GM03348 (cell line): ENCODE results near the gene CCDC85C.

Experiments
- DNase-seq: peaks from one replicate; pipeline ENCODE4 v3.0.0; 2012; ENCODE audit warnings: low spot score

Gene CCDC85C

DNA sequence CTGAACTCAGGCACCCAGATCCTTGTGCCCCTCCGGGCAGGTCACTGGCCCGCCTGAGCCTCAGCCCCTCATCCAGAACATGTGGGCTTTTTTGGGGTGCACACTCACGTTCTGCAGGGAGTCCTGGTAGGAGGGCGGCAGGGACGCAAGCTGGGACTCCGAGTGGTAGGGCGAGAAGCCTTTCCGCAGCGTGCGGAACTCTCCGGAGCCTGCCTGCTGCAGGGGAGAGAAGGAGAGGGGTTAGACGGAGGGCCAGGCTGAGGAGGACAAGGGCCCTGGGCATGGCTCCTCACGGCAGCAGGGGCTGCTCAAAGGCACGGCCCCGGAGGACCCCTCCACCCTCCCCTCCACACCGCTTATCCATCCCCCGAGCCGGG is 82.0 kb downstream of the CCDC85C start:
- DNase-seq: no peak

DNA sequence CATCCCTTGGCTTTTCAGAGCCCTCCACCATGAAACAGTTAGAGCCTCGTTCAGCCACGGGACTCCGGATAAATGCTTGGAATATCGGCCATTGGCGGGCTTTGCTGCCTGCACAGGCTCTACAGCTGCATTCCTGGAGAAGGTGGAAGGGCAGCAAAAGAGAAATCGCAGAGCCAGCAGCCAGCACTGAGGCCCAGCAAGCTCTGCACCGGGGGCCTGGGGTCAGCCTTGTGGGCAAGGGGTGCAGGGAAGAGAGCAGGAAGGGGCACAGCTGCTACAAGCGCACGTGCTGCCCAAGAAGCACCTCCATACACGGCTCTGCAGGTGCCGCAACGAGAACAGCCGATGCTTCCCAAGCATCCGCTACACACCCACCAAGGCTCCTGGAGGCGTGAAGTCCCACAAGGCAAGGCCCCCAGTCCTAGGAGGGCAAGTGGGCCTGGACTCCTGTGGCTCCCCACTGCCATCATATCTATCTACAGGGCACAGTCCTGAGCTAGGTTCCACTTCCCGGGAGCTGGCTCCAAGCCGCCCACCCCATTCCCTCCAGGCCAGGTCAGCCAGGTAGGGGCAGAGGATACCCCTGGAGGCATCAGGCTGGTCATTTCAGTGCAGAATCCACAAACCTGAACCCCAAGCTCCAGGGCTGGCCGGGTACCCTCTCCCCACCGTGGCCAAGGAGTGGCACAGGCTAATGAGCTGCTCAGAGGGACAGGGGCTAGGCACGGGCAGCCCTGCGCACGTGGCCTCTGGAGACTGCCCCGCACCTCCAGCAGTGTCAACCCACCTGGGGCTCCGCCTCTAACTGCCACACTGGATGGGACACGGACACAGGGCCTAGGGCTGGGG is 82.6 kb downstream of the CCDC85C start:
- DNase-seq: no peak

DNA sequence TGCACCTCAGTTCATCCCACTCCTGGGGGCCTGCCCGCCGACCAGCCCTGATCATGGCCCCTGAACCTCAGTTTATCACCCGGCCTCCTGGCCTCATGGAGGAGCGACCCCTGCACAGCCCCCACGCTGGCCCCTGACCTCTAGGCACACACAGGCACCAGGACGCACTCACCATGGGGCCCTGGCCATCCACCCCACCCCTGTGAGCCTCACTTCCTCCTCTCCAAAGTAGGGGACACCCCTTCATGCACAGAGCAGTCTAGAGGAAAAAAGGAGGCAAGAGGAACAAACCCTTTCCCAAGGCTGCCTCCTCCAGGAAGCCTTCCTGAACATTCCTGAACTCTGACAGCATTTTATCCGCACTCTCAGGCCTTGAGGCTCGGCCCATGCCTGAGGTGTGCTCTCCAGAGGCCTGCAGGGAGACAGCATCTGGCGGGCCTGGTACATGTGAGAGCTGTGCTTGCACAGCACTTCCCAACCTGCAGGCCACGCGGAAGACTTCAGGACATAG is 83.4 kb downstream of the CCDC85C start:
- DNase-seq: no peak

DNA sequence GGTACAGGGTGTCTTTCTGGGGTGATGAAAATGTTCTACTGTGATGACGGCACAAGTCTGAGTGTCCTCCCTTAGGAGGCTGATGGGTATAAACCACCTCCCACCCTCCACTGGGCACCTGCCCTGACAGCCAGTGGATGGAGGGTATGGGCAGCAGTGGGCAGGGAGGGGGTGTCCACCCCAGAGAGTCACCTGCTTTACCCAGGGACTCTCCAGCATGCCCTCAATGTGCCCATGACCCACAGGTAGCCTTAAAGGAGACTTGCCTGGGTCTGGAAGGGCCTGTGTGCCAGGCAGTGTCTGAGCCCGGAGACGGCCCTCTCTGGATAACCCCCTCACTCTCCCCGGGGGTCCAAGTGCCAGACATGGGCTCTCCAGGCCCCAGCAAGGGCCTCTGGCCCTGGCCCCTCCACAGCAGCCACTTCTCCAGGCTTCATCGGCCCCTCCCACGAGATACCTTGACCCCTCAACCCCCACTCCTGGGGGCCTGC is 84.0 kb downstream of the CCDC85C start:
- DNase-seq: no peak

DNA sequence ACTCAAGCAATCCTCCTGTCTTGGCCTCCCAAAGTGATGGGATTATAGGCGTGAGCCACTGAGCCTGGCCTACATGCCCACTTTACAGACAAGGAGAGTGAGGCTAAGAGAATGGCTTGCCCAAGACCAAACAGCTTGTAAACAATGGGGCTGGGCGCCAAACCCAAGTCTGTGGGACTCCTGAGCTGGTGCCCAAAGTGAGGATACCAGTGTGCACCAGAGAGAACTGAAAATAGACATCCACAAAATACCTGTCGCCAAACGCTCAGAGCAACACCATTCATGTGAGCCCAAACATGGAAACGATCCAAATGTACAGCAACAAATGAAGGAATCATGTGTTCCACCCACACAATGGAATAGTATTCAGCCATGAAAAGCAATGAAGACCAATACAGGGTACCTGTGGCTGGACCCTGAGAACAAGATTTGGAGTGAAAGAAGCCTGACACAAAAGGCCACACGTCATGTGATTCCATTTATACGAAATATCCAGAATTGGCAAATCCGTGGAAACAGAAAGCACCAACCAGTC is 84.6 kb downstream of the CCDC85C start:
- DNase-seq: no peak

DNA sequence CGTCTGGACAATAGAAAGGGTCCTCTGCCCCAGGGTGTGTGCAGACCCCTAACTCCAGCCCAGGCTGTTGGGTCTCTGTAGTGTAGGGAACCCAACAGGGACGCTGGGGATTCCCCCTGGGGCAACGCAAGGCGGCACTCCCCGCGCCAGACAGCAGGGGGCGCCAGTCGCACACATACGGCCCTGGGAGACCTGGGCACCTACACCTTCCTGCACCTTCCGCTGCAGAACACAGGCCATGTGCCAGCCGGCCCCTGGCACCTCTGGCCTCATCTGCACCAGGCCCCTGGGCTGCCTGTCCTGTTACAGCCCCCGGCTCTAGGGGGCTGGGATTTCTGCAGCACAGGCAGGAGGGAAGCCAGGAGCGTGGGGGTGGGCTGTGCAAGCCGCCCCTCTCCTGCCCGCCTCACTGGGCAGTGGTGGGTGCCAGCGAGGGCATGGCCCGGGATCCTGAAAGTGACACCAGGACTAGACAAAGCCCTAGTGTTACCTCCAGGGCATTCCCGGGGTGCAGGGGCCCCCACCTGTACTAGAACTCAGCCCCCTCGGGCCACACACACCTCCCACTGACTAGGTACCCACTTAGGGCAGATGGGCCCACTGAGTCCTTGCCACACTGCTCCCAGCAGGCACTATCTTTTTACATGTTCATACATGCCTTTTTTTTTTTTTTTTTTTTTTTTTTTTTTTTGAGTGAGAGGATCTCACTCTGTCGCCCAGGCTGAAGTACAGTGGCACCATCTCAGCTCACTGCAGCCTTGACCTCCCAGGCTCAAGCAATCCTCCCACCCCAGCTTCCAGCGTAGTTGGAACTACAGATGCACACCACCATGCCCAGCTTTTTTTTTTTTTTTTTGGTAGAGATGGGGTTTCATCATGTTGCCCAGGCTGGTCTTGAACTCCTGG is 85.3 kb downstream of the CCDC85C start:
- DNase-seq: peak; percentile 90

DNA sequence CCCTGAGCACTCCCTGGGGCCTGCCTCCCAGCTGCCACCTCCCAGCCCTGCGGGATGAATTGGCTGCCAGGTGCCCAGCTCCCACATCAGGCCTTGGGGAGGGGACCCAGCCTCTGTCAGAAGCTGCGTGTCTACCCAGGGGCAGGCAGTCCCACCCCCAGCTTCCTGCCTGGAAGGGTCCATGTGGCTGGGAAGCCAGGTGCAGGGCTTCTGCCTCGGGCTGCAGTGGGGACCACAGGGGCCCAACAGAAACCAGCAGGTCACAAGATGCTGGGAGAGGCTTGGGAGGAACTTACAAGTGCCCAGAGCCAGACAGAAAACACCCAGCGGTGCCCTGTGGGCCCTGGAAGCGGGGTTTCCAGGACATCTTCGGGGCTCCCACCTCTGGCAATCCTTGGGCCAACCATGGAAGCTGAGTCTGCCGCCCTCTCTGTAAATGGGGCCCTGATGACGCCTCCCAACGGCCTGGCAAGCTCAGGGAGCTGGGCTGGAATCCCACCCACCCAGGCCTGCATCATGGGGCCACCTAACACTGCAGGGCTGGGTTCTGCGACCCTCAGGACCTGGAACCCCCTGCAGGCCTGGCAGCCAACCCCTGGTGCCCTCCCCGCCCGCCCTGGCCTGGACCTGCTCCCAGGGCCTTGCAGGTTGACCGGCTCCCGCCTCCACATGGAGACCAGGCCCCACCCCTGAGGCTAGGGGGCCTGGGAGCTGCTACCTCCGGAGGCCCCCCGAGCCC is 86.2 kb downstream of the CCDC85C start:
- no peak for DNase-seq

DNA sequence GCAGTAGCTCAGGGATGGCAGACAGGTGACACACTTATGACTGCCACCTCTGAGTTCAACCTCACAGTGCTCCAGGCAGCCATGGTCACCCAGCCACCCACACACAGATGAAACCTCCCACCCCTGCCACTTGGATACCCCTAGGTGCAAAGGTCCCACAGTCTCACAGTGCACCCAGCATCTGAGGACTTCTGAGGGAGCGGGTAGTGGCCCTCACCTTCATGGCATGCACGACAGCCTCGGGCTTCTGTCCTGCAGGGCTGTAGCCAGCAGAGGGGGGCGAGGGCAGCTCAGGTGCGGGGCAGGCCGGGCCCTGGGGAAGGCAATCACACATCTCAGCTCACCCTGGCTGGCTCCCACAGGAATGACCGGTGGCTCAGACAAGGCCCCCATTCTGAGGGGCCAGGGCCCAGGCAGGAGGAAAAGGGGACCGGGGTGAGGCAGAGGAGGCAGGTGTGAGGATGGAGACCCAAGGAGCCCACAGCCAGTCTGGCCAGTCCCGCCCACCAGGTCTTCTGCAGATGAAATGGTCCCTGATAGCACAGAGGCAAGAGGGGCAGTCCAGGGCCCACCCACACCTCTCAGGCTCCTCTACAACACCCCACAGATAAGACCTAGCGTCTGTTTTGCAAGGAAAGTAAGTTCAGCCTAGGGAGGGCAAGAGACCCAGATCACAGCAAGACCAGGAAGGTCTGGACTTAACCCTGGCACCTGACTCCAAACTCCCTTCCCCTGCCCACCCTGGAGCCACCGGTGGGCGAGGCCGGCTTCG is 87.0 kb downstream of the CCDC85C start:
- DNase-seq: no peak

DNA sequence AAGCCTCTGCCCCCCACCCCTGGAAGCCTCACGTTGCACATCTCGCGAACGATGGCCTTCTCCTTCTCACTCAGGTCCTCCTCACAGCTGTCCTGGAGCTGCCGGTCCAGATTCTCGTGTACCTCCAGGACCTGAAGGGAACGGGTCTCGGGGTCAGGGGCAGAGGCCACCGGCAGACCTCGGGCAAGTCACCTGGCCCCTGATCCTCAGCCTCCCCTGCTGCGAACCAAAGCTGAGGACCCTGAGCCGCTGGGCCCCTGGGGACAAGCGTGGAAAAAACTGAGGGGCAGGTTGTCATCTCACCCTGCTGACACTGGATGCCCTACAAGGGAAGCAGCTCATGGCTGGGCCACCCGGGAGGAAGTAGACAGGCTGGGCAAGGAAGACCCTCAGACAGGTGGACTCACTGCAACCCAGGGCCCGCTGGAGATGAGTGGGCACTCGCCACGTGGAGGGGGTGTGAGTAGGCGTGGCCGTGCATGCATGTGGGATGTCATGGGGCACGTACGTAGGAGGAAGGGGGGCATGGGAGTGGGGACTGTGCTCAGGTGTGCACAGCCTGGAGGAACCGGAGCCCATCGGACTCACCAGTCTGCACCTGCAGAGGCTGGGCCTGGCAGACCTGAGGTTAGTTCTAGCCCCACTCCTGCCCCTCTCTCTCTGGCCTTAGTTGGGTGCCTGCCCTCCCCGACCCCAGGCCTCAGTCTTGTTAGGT is 87.7 kb downstream of the CCDC85C start:
- no peak for DNase-seq

DNA sequence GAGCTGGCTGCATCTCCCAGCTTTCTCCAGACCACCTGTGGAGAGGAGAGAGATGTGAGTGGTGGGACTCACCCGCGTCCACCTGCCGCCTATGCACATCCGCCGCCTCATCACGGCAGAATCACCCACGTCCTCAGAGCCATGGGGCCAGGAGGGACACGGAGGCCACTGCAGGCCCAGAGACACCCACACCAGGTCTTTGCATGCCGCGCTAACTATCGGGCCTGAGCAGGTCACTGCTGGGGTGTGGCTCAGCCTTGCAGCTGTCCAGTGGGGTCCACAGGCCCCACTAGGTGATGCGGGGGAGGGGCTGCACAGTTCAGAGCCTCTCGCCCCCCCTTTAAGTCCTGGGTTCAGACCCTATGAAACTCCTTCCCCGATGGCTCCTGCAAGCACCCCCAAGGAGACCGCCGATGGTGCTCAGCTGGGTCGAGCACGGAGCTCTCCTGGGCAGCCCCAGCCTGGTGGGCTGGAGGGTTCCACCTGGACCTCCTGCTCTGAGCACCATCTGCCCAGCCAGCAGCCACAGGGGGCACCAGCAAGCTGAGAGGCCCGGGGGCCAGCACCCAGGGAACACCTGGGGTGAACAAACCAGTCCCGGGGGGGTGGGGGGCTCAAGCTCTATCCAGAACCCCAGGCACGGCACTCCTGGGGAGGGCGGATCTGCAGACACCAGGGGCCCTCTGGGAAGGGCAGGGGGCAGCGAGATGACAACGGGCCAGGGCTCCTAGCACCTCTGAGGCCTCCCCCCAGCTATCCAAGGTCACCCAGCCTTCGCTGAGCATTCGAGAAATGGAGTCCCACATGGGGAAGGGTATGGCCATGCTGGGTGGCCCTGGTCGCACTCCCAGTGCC is 88.5 kb downstream of the CCDC85C start:
- no peak for DNase-seq

DNA sequence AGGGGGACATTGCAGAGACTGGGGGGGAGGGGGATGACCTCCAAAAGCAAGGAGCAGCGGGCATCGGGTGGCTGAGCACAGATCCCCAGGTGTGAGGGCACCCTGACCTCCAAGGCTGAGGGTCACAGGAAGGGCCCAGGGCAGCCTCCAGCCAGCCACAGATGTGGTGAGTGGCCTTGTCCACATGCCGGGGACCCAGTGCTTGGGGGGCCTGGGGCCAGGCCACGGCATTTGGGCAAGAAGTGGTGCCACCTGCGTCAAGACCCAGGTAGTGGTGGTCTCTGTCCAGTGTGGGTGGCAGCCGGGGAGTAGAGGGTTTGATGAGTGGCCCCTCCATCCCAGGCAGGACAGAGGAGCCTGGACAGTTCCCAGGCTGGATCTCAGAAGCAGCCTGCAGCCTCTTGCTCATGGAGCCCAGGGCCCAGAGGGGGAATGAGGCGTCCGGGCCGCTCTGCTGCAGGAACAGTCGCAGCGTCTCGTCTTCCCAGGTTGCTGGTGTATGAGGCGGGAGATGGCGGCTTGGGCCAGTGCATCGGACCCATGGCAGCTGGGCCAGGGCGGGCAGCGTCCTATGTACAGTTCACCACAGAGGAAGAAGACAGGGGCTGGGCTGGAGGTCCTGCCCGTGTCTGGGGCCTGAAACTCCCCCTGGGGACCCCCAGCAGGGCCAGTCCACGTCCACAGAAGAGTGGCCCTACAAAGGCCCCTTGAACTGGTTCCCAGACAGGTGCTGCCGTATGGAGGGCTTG is 89.3 kb downstream of the CCDC85C start:
- DNase-seq: no peak

DNA sequence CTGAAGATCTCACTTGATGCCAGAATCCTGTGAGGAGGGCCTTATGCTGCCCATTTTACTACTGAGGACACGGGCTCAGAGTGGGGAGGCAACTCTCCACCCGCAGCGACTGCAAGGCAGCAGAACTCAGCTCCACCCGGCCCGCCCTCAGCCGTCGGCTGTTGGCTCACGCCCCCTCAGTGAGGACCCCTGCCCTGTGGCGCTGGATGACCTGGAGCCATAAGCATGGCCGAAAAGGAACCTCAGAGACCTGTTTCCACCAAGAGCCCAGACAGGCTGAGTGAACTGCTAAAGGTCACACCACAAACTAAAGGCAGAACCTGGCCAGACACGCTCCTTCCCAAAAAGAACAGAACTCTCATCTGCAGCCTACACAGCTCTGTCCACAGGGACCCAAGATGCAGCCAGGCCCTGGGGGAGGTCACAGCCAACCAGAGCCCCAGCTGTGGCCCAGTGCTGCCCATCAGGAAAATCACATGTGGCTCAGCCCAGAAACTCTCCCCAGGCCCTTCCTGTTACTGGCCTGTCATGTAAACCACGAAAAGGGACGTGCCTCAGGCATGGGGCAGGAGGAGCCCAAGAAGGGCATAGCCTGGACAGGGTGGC is 90.0 kb downstream of the CCDC85C start:
- DNase-seq: no peak

DNA sequence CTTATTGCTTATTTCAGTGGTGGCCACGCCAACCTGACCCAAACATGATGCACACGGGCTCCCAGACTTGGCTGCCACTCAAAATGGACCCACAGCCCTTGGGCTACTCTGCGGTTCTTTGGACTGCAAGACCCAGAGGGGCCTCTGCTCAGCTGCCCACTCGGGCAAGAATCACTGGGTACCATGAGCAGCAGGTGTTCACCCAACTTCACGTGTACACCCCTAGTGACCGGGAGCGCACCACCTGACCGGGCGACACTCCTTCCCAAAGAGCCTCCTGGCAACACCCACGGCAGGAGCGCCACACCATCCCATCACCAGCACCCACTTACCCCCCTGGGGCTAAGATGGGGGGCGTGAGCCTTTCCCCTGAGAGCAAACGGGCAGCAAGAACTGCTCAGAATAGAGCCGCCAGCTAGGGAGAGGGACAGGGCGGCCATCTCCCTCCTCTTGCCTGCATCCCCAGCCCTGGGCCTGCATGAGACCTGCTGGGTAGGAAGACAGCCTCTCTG is 90.8 kb downstream of the CCDC85C start:
- DNase-seq: no peak

DNA sequence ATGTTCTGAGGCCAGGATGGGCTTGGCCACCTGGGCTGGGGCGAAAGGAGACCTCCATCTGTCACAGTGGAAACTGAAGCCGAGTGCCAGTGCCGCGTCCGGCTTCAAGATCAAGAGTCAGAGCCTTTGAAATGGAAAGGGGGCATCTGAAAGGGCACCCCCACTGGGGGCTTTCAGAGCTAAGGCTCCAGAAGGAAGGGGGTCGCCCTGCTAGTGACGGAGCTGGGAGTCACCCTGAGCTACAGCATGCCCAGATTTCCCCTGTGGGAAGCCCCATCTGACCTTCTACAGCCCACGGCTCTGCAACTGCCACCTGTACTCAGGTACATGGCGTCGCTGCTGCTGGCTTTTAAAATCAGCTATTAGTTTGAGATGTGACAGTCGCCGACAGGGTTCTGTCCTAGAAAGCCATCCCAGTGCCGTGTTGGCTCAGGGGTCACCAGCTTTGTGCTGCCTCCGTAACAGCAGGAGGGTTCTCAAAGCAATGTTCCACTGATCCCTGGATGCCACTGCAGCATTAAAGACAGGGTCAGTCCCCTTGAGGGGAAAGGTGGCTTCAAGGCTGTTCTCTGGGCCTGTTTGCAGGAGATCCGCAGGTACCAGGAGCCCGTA is 91.3 kb downstream of the CCDC85C start:
- no peak for DNase-seq

DNA sequence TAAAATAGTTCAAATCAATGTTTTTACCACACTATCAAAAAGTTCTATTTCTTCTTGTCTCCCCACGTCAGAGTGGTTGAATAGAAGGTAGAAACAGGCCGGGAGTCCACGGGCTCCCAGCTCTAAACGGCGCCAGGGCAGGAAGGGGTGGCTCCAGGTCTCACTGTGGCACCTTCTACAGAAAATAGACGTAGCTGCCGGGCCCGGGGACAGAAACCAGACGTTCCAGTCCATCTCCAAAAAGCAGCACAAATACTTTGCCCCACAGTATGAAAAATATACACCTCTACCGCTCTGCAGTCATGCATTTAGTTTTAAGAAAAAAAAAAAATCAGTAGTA is 91.9 kb downstream of the CCDC85C start:
- no peak for DNase-seq

DNA sequence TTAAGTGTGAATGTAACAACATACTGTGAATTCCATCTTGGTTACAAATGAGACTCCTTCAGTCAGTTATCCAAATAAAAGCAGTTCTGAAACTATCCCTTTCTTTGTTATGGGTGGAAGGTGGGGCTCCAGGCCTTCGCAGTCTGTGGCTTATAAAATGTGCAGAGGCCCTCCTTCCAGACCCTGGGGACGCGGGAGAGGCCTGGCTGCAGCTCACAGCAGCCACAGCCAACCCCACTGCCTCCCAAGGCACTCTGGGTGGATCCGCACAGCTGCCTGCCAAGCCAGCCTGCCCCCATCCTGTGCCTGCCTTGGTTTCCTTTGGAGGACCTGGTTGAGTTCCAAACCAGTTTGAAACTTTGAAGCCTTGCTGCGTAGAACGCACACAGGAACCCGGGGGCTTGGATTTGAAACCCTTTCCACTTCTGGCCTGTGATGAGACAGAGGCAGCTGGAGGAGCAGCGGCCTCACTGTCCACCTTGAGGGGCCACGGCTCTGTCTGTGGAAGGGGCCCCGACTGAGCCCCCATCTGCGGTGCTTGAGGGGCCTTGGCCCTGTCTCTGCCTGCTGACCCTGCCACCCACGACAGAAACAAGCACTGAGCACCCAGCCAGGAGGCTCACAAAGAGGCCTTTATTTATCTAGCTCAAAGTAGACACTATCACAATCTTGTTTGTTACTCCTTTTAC is 92.4 kb downstream of the CCDC85C start:
- DNase-seq: peak; percentile 49

DNA sequence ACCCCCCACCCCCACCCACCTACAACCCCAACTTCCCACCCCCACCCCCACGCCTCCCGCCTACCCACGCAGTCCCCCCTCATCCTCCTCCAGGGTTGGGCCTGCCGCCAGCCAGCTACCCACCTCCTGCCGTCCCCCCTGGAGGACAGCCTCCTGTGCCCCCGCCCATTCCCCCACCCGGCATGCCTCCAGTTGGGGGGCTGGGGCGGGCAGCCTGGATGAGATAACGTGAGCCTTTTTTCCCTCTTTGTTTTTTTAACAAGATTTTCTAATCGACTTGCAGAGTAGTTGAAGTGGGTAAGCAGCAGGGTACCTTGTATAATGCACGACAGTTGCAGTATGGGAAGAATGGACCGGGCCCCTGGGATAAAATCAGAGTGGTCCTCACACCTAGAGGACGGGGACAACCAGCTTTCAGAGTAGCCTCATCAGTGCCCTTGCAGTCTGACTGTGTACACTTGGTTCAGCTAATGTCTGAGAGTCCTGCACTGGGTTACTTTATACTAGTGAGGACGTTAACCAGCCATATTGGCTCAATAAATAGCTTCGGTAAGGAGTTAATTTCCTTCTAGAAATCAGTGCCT is 93.4 kb downstream of the CCDC85C start:
- no peak for DNase-seq
